Effector CD8-positive, alpha-beta T cell (primary cell): ENCODE data around the gene SRPK2.

Experiments used
- DNase-seq: peaks from one replicate; lab custom pipeline; 2025; lab: John Stamatoyannopoulos, UW

Gene SRPK2

GRCh38 chr7:105133986-105134655 is 254.6 kb downstream of the SRPK2 start:
- no peak for DNase-seq

- DNase-seq = no peak
Observed at GRCh38 chr7:105133358-105133757, 255.4 kb downstream of the SRPK2 start.

- DNase-seq = no peak
Observed at GRCh38 chr7:105132835-105133234, 255.9 kb downstream of the SRPK2 start.

GRCh38 chr7:105132335-105132734 is 256.4 kb downstream of the SRPK2 start:
- no peak for DNase-seq

GRCh38 chr7:105131890-105132289 is 256.8 kb downstream of the SRPK2 start:
- no peak for DNase-seq

GRCh38 chr7:105131033-105131656 is 257.6 kb downstream of the SRPK2 start:
- DNase-seq = no peak

GRCh38 chr7:105130580-105130979 is 258.1 kb downstream of the SRPK2 start:
- no peak for DNase-seq

- no peak for DNase-seq
Observed at GRCh38 chr7:105130048-105130447, 258.7 kb downstream of the SRPK2 start.

- DNase-seq = no peak
Observed at GRCh38 chr7:105127179-105127578, 261.5 kb downstream of the SRPK2 start.

GRCh38 chr7:105126436-105126975 is 262.2 kb downstream of the SRPK2 start:
- no peak for DNase-seq

GRCh38 chr7:105125745-105126144 is 263.0 kb downstream of the SRPK2 start:
- DNase-seq = no peak

- DNase-seq = no peak
Observed at GRCh38 chr7:105122619-105123018, 266.1 kb downstream of the SRPK2 start.

- no peak for DNase-seq
Observed at GRCh38 chr7:105118612-105119600, 269.8 kb downstream of the SRPK2 start.

- no peak for DNase-seq
Observed at GRCh38 chr7:105112440-105113418, 276.0 kb downstream of the SRPK2 start.

- DNase-seq = no peak
Observed at GRCh38 chr7:105107458-105107857, 281.3 kb downstream of the SRPK2 start.

GRCh38 chr7:105106473-105106872 is 282.2 kb downstream of the SRPK2 start:
- no peak for DNase-seq

GRCh38 chr7:105105579-105105978 is 283.1 kb downstream of the SRPK2 start:
- DNase-seq = no peak

GRCh38 chr7:105102557-105103352 is 286.0 kb downstream of the SRPK2 start:
- no peak for DNase-seq

GRCh38 chr7:105101864-105102263 is 286.9 kb downstream of the SRPK2 start:
- DNase-seq = no peak

- no peak for DNase-seq
Observed at GRCh38 chr7:105098863-105099515, 289.7 kb downstream of the SRPK2 start.
